Limb (tissue), 2 donors: ENCODE data around the gene LIMA1.
A peak's percentile ranks its signal among the peaks of the same experiment; 100 is the strongest.
"Not testable (repeated sequence)": the region's sequence is repeated elsewhere in the genome, so short reads cannot be mapped to it uniquely, and the experiment has no call there.

Experiments
- DNase-seq, 2 donors: peaks; one replicate each; pipeline ENCODE4 v3.0.0-alpha.2; 2016; ENCODE audit errors: extremely low spot score in 2 of 2

LIMA1 gene

DNA sequence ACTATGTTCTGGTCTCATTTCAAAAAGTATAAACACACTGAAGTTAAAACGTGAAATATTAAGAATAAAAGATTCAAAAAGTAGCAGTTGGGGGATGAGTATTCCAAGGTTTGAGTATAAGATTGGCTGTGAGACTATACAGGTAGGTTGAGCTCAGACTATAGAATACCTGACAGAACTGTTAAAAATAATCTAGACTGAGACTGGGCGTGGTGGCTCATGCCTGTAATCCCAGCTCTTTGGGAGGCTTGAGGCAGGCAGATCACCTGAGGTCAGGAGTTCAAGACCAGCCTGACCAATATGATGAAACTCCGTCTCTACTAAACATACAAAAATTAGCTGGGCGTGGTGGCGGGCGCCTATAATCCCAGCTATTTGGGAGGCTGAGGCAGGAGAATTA lies 64.3 kb downstream of the LIMA1 start:
- DNase-seq = not testable (repeated sequence)

DNA sequence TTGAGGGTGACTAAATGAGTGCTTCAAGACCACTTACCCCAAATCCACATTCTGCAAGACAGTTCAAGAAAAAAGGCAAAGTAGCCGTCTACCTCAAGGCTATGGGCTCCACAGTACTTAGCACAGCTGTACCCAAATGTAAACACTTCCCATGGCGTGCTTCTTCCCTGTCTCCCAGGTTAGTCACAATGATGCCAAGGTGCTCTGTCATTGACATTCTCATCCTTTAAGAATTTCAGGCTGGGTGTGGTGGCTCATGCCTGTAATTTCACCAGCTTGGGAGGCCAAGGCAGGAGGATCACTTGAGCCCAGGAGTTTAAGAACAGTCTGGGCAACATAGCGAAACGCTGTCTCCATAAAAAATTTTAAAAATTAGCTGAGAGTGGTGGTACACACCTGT lies 64.9 kb downstream of the LIMA1 start:
- no peak for DNase-seq

DNA sequence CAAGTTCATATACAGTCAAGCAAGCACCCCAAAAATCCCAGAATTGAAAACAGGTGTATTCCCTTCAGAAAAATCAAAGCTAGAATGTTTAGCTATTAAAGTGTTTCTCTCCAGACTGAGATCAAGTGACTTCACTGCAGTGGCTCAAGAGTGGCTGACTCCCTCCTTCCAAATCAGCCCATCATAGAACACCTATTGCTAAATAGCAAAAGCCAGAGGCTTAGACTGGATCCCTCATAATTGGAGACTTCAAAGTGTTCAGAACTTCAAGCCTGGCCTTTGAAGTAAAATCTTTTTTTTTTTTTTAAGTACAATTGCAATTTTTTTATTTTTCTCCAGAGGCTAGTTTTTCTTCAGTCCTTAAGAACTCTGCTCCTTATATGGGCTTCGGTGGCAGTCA lies 66.1 kb downstream of the LIMA1 start:
- DNase-seq = no peak

DNA sequence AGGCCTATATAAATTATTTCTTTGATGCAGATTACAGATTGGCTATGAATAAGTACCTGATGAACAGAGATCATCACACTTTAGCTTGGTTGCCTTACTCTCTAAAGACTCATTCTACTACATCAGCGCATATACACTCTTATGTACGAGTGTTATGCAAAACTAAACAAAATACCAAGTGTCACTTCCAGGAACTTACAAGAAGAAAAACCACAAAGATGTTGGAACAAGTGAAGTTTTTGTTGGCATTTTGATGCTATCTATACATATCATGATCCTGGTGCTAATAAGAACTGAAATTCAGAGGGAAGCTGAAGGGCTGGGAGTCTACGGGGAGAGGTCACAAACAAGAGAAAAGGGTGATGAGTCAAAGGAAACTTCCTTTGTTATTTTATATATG lies 68.3 kb downstream of the LIMA1 start:
- DNase-seq = no peak

DNA sequence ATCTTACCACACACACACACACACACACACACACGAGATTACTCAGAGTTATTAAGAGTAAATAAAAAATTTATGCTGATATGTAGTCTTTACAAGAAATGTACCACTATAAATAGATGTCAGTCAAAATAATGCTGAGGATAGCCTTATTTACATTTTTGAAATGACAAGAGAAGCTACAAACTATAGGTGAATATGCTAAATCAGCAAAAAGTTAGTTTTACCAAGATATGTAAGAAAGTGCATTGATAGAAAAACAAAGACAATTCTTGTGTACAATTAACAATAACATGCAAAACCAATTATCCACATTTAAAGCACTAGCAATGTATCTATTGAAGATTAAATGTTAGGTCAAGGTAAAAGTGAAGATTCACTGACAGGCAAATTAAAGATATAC lies 69.3 kb downstream of the LIMA1 start:
- no peak for DNase-seq

DNA sequence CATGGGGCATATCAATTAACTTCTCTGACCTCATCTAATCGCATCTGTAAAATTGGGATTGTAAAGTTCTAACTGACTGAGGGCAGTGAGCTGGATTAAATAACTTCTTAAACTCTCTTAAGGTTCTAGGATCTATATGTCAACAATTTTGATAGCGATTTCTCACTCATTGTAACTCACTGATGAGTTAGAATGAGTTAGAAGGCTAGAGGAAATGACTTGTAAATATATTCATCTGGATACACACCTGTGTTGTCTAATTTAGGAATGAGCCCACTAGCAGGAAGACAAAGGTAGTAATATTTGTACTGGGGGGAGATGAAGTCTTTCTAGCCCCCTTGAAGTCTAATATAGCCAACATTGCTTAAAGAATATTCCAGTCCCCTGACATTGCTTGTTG lies 69.9 kb downstream of the LIMA1 start:
- DNase-seq = no peak

DNA sequence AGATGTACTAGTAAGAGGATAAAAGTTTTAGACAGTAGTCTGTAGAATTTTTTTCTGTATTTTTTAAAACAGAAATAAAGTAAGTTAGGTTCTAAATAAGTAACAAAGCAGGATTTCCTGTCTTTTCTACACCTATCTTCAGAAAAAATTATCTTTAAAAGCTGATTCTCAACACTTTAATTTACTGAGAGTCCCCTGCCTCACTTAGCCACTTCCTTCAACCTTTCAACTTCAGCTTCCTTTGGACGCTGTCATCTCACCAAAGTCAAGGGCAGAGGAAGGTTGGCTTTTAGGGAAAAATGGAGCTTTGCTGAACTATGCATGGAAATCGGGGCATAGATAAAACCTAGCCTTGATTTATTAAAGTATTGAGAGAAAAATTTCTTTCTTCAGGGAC lies 71.3 kb downstream of the LIMA1 start:
- no peak for DNase-seq

DNA sequence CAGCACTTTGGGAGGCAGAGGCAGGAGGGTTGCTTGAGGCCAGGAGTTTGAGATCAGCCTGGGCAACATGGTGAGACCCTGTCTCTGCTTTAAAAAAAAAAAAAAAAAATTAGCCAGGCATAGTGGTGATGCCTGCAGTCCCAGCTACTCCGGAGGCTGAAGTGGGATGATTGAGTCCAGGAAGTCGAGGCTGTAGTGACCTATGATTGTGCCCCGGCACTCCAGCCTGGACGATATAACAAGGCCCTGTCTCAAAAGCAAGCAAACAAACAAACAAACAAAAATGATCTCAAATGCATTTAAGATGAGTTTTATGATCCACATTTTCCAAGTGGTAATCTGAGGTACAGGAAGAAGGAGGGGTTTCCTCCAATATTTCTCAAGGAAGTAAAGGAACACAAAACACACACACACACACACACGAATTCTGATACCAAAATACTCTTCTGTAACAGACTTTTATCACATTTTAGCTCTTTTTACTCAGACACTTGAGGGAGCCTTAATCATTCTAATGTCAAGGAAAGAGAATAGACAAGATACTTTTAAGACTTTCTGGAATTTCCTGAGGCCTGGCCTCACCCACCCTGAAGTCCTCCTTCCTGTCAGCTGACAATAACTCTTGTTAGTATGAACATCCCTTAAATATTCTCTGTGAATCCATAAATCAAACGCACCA lies 71.8 kb downstream of the LIMA1 start:
- no peak for DNase-seq

DNA sequence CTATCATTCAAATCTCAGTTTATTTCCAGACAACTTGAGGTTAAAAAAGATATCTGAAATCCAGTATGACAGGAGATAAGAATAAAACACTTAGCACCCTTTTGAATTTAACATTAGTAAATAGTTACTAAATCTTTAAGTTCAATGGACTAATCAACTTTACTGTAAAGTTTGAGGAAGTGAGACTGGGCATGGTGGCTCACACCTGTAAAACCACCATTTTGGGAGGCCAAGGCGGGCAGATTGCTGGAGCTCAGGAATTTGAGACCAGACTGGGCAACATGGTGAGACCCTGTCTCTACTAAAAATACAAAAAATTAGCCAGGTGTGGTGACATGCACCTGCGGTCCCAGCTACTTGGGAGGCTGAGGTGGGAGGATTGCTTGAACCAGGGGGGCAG lies 75.9 kb downstream of the LIMA1 start:
- DNase-seq = no peak

DNA sequence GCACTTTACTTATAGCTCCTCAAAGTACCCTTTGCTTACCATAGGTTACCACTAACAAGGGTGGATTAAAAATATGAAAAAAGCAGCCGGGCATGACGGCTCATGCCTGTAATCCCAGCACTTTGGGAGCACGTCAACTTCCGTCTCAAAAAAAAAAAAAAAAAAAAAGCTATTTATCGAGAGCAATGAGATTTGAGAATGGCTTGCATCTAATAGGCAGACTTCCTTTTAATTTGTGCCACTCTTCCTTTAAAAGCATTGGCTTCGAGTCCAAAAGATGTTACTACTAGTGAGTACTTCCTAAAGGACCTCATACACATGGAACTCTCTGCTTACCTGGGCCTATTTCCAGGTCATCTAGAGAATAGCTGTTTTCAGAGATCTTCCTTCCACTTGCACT lies 77.7 kb downstream of the LIMA1 start:
- no peak for DNase-seq

DNA sequence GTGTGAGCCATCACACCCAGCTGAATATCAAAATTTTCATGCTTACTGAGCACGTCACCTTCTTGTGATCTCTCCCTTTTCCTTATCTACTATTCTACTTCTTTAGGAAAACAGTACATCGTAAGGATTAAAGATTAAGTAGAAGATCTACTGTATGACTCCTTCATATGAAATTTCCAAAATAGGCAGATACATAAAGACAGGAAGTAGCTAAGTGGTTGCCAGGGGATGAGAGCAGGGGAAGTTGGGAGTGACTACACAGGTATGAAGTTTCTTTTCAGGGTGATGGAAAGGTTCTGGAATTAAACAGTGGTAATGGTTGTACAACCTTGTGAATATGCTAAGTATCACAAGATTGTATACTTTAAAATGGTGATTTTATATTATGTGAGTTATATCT lies 79.6 kb downstream of the LIMA1 start:
- no peak for DNase-seq

DNA sequence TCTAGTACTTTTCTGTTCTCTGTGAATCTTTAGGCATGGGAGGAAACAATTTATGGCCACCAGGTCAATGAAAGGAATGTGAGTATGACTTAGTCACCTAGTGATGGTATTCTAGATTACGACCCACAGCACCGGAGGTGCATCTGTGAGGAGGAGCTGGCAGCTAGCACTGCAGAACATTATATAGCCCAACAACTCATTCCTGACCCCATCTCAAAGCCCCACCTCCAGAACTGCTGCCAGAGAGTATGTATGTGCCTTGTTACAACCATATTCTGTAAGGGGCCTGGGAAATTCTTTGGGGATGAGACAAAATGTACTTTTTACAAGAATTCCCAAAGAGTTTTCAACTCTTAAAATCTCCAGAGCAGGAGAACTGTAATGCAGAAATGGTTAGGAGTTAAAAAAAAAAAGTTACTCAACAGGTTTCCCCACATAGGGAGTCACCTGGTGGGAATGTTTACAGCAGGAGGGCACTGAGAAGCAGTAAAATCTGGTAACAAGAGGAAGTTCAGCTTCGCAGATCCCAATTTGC lies 81.3 kb downstream of the LIMA1 start:
- no peak for DNase-seq

DNA sequence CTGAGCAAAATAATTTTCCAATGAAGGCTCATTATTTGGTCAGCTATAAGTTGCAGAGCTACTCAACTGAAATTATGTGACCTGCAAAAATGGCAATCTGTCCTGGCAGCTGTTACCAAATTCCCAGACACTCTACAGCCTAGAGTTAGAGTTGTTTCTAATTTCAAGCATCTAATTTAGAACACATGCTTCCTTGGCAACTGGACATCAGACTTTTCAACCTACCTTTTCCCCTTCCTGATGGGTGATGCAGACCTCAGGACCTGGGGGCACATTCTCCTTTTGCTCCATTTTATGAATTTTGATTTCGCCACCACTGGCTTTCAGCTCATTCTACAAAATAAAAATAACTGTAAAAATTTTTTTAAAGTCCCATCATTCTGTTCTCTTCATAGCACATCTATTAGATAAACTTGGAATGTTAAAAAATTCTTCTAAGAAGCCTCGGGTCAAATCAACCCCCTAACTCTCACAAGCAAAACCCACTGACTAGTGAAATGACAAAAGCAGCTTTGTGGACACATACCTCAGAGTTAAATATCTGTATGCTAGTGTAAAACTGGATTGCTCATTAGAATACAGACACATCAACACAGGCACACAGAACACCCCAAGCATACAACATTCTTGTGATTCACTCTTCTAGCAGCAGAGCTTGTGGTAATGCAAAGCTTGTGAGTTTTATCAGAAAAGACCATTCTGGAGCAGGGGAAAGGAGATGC lies 82.6 kb downstream of the LIMA1 start:
- no peak for DNase-seq

DNA sequence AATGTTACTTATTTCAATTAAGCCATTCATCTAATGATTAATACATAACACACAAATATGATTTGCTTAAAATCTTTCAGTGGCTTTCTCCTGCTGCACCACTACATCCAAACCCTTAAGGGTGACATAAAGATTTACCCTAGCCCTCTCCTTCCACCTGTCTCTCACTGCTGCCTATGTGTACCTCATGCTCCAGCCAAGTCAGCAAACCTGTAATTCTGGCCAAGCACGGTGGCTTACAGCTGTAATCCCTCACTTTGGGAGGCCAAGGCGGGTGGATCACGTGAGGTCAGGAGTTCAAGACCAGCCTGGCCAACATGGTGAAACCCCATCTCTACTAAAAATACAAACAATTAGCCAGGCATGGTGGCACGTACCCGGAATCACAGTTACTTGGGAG lies 84.5 kb downstream of the LIMA1 start:
- DNase-seq = no peak

DNA sequence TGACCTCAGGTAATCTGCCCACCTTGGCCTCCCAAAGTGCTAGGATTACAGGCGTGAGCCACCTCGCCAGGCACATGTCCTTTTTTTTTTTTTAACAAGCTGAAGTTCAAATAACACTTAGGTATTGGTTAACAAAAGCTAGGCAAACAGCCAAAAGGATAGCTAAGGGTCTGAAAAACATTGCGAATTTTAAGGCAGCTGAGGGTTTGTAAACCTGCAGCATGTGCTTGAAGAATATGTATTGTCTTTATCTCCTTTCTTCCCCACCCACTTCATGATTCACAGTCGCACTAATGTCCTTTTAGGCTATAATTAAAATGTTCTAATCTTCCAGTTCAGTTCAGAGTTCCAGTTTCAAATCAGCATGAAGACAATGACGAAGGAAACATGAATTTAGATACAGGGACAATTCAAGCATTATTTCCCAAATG lies 86.0 kb downstream of the LIMA1 start:
- no peak for DNase-seq

DNA sequence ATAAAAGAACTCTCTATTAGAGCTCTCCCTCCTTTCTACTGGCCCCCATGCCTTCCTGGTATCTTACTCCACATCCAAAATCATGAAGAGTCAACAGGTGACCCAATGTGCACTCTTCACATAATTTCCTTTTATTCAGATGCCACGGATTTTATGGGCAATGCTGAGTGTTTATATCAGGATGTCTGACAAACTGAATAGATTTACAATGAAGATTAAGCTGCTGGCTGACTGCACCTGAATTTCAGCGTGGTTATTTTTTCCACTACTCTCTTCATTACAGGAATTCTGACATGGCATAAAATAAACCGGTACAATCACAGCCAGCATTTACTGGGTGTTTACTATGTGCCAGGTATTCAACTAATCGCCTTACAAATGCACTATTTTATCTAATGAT lies 86.8 kb downstream of the LIMA1 start:
- no peak for DNase-seq

DNA sequence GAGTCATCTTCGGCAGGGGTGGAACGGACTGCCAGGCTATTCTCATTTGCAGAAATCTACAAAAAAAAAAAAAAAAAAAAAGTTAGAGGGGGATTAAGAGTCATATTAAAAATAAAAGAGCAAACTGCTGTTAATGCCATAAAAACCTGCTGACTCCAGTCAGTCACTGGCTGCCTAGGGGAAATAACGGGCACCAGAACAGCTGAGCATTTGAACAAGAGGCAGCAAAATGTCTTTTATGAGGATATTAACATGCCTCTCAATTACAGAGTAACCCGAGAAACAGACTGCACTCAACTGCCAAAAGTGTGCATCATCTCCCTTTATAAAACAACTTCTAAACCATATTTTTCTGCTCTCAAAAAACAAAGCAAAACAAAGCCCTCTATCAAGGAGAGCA lies 87.5 kb downstream of the LIMA1 start:
- peak in 1 of 2 donors; percentile 65 for DNase-seq

DNA sequence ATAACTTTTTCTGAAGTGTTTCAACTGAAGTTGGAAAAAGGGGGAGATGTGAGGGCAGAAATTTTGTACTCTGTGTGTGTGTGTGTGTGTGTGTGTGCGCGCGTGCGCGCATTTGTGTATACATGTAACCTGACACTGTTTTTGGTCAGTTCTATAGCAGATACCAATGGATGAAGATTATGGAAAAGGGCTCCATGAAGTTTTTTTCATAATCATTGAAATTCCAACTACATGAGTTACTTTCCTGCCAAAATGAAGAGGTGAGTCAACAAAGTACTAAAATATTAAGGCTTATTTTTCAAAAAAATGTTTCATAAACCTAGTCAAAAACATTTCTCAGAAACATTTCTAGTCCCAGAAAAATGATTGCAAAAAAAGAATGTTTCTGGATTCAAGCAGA lies 90.4 kb downstream of the LIMA1 start:
- DNase-seq = no peak

DNA sequence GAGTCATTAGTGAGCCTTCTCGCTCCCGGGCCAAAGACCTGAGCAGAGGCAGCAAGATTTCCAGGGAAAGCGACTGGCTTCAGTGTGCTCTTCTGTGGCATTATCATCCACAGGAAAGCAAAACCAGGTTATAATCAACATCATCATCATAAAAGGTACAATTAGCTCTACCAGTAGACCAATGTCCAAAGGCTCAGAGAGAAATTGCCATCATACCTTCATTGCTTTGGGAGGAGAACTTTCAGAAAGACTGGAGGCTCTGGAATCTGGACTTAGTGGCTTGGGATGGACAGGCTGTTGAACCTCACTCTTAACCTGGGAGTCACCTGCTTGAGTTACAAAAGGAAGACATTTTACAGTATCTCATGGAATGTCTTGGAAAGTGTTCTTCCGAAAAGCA lies 91.1 kb downstream of the LIMA1 start:
- no peak for DNase-seq

DNA sequence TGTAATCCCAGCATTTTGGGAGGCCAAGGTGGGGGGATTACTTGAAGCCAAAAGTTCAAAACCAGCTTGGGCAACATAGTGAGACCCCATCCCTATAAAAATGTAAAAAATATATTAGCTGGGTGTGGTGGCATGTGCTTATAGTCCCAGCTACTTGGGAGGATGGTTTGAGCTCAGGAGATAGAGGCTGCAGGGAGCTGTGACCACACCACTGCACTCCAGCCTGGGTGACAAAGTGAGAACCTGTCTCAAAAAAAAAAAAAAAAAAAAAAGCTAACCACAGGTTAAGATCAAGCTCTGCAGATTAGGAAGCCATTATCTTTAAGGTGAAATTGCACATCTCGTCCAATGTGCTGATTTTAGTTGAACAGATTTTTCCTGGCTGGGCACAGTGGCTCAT lies 92.5 kb downstream of the LIMA1 start:
- DNase-seq = no peak

DNA sequence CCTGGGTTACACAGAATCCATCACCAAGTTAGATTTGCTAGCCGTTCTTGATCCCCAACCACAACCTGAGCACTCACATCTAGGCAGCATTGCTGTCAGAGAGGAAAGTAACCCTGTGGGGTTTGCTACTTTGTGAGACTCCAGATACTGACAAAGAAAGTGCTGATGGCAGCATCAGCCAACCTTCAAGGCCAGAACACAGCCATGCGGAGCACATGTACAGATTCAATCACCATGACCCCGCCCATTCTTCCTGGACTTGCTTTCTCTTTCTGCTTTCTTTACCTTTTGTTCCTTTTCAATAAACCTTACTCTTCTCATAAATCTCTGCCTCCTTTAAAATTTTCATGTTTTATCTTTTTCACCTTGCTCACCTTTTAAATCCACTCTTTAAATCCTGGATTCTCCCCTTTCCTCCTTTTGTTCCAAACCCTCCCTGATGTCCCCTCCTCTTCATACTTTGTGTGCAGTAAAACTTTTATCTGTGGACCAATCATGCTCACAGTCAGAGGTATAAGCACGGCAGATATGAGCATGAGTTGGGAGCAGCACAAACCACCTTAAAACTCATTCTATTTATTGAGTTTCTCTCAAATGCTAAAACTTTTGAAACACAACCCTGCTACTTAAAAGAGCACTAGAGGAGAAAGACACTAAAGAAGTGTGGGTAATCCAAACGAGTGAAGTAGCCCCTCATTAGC lies 94.3 kb downstream of the LIMA1 start:
- no peak for DNase-seq

DNA sequence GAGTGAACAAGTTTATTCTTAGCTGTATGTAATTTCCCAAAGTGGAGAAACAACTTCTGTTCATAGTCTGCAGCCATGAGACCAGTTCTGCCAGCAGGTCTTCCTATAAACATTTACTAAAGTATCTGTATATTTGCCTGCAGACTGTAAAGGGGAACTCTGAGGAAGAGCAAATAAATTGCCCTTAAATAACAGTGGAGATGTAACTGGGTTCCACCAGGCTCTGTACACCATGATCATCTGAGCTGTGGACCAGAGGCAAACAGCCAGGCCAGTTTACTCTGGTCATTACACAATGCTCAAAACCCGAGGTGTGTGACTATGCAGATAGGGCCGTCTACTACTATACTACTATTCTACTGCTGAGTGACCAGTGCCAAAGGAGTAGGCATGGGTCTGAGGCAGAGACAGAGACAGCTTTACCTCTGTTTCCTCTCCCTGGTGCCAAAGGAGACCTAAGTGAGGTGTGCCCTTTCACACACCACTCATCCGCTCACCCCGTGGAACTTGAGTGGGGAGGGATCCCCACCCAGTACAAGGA lies 95.0 kb downstream of the LIMA1 start:
- no peak for DNase-seq
